Natural killer cell treated with Interleukin-12 subunit alpha and Interleukin-12 subunit beta and Interleukin-15 and Interleukin-18, amount 100 ng/mL, for 72 hours (primary cell): ENCODE measurements around the gene ATP1A3. TPM values are rescaled to one million over a fixed set of nuclear protein-coding genes. Genes with fewer than 3 reads are reported as not detected.
"Not testable (repeated sequence)": the region's sequence is repeated elsewhere in the genome, so short reads cannot be mapped to it uniquely, and the experiment has no call there.

Experiments
- ATAC-seq, 2 donors: fragments of 150-1000 bp; cut with Tn5 transposase in 1 of 2; sonication (Bioruptor Pico), chemical (Tn5 transposase) in 1 of 2; 2 replicates each; pipeline ENCODE4 v1.10.0; 2021
- DNase-seq: peaks from one replicate; pipeline ENCODE4 v3.0.0; 2022; ENCODE audit warnings: low spot score
- H3K27ac Mint-ChIP-seq, 2 donors: 1 replicate in 1 of 2; 2 replicates in 1 of 2; pipeline ENCODE4 v1.8.0; 2022; ENCODE audit warnings: mixed read lengths in 2 of 2, mild to moderate bottlenecking in 1 of 2, moderate library complexity in 1 of 2
- H3K27me3 Mint-ChIP-seq, 2 donors: 1 replicate in 1 of 2; 2 replicates in 1 of 2; pipeline ENCODE4 v1.8.0; 2022; ENCODE audit warnings: mixed read lengths in 2 of 2
- H3K36me3 Mint-ChIP-seq: one replicate; pipeline ENCODE4 v1.8.0; 2022; ENCODE audit warnings: mixed read lengths
- H3K4me1 Mint-ChIP-seq, 2 donors: 1 replicate in 1 of 2; 2 replicates in 1 of 2; pipeline ENCODE4 v1.8.0; 2022; ENCODE audit warnings: low read depth in 2 of 2, mixed read lengths in 2 of 2, mild to moderate bottlenecking in 1 of 2
- H3K4me3 Mint-ChIP-seq: one replicate; pipeline ENCODE4 v1.8.0; 2022; ENCODE audit warnings: mixed read lengths
- H3K9me3 Mint-ChIP-seq: 2 replicates; pipeline ENCODE4 v1.8.0; 2022; ENCODE audit warnings: mixed read lengths
- total RNA-seq, 2 donors: library from RNA; stranded (reverse); gene quantifications; one replicate each; pipeline ENCODE4 v1.2.3, GENCODE V29; 2022

The ATP1A3 gene
- total RNA-seq, 2 donors from 2014 or later = 2.0 to 4.2 TPM

- H3K9me3 Mint-ChIP-seq = peaks cover 4% of the 10 kb centered on the region
- H3K36me3 Mint-ChIP-seq = peaks cover 5% of the 10 kb centered on the region
- H3K4me3 Mint-ChIP-seq = peak overlapping the region; percentile 30
- H3K27ac Mint-ChIP-seq = no peak overlapping the region
- H3K27me3 Mint-ChIP-seq = peaks cover 59 to 77% of the 10 kb centered on the region in 2 donors
- H3K4me1 Mint-ChIP-seq = peaks cover 27 to 29% of the 10 kb centered on the region in 2 donors
- DNase-seq (no peak), ATAC-seq (no peak)
These were observed 5.2 kb upstream of the ATP1A3 start for GRCh38 chr19:41999071-41999877.

- peaks cover 30 to 31% of the 10 kb centered on the region in 2 donors for H3K4me1 Mint-ChIP-seq
- H3K27me3 Mint-ChIP-seq = peaks cover 53 to 70% of the 10 kb centered on the region in 2 donors
- peaks cover 5% of the 10 kb centered on the region for H3K36me3 Mint-ChIP-seq
- H3K27ac Mint-ChIP-seq = no peak overlapping the region
- H3K9me3 Mint-ChIP-seq = peaks cover 4% of the 10 kb centered on the region
- ATAC-seq (no peak), DNase-seq (no peak)
- H3K4me3 Mint-ChIP-seq = no peak overlapping the region
These were observed 4.4 kb upstream of the ATP1A3 start for GRCh38 chr19:41998246-41999020.

- Mint-ChIP-seq H3K4me3 (no peak overlapping the region), H3K4me1 (peaks cover 31 to 34% of the 10 kb centered on the region in 2 donors), H3K27ac (no peak overlapping the region), H3K36me3 (peaks cover 5% of the 10 kb centered on the region), H3K27me3 (peaks cover 51 to 70% of the 10 kb centered on the region in 2 donors), H3K9me3 (peaks cover 4% of the 10 kb centered on the region)
- no peak for ATAC-seq
- no peak for DNase-seq
These were observed 3.8 kb upstream of the ATP1A3 start for GRCh38 chr19:41997851-41998229.

GRCh38 chr19:41997121-41997850 lies 3.3 kb upstream of the ATP1A3 start:
- Mint-ChIP-seq H3K9me3 (peaks cover 4% of the 10 kb centered on the region), H3K4me3 (peak overlapping the region; percentile 28), H3K27ac (no peak overlapping the region), H3K36me3 (peaks cover 5% of the 10 kb centered on the region), H3K4me1 (peaks cover 36 to 39% of the 10 kb centered on the region in 2 donors), H3K27me3 (peaks cover 49 to 68% of the 10 kb centered on the region in 2 donors)
- no peak for ATAC-seq
- DNase-seq = no peak

GRCh38 chr19:41995959-41996797 lies 2.1 kb upstream of the ATP1A3 start:
- H3K27me3 Mint-ChIP-seq = peaks cover 41 to 58% of the 10 kb centered on the region in 2 donors
- H3K4me3 Mint-ChIP-seq = peak overlapping the region; percentile 0
- DNase-seq (no peak), ATAC-seq (no peak)
- peaks cover 36 to 40% of the 10 kb centered on the region in 2 donors for H3K4me1 Mint-ChIP-seq
- H3K27ac Mint-ChIP-seq = no peak overlapping the region
- H3K36me3 Mint-ChIP-seq = peaks cover 5% of the 10 kb centered on the region
- peaks cover 4% of the 10 kb centered on the region for H3K9me3 Mint-ChIP-seq

- Mint-ChIP-seq H3K4me1 (peaks cover 36 to 40% of the 10 kb centered on the region in 2 donors), H3K27ac (peak overlapping the region in 1 of 2 donors; percentile 14), H3K27me3 (peaks cover 36 to 50% of the 10 kb centered on the region in 2 donors), H3K36me3 (peaks cover 5% of the 10 kb centered on the region), H3K9me3 (peaks cover 4% of the 10 kb centered on the region), H3K4me3 (peak overlapping the region; percentile 67)
- ATAC-seq (no peak), DNase-seq (no peak)
These were observed 1.2 kb upstream of the ATP1A3 start for GRCh38 chr19:41994994-41995958.

- peak overlapping the region; percentile 67 for H3K4me3 Mint-ChIP-seq
- H3K27ac Mint-ChIP-seq = no peak overlapping the region
- peaks cover 4% of the 10 kb centered on the region for H3K9me3 Mint-ChIP-seq
- H3K27me3 Mint-ChIP-seq = peaks cover 29 to 42% of the 10 kb centered on the region in 2 donors
- peaks cover 35 to 39% of the 10 kb centered on the region in 2 donors for H3K4me1 Mint-ChIP-seq
- peaks cover 5% of the 10 kb centered on the region for H3K36me3 Mint-ChIP-seq
- DNase-seq (no peak), ATAC-seq (no peak)
These were observed 516 bp upstream of the ATP1A3 start for GRCh38 chr19:41994521-41994971.

GRCh38 chr19:41991925-41992569 lies 2.0 kb downstream of the ATP1A3 start:
- peak overlapping the region; percentile 52 for H3K4me3 Mint-ChIP-seq
- DNase-seq, H3K9me3 Mint-ChIP-seq, ATAC-seq, H3K27ac Mint-ChIP-seq, H3K36me3 Mint-ChIP-seq: not testable (repeated sequence)
- H3K4me1 Mint-ChIP-seq = peaks cover 28 to 30% of the 10 kb centered on the region in 2 donors
- peaks cover 18 to 24% of the 10 kb centered on the region in 2 donors for H3K27me3 Mint-ChIP-seq

- DNase-seq = no peak
- Mint-ChIP-seq H3K27me3 (peaks cover 10 to 15% of the 10 kb centered on the region in 2 donors), H3K9me3 (no peaks in the 10 kb centered on the region), H3K4me3 (no peak overlapping the region), H3K36me3 (peaks cover 5% of the 10 kb centered on the region), H3K27ac (no peak overlapping the region), H3K4me1 (peaks cover 21 to 22% of the 10 kb centered on the region in 2 donors)
- no peak for ATAC-seq
These were observed 3.0 kb downstream of the ATP1A3 start for GRCh38 chr19:41991025-41991424.

GRCh38 chr19:41990615-41991014 lies 3.4 kb downstream of the ATP1A3 start:
- Mint-ChIP-seq H3K4me1 (peaks cover 20 to 22% of the 10 kb centered on the region in 2 donors), H3K9me3 (no peaks in the 10 kb centered on the region)

GRCh38 chr19:41990028-41990427 lies 4.0 kb downstream of the ATP1A3 start:
- H3K27ac Mint-ChIP-seq = no peak overlapping the region
- H3K36me3 Mint-ChIP-seq = peaks cover under 1% of the 10 kb centered on the region
- no peak for DNase-seq
- no peak overlapping the region for H3K4me3 Mint-ChIP-seq
- H3K4me1 Mint-ChIP-seq = peaks cover 14 to 16% of the 10 kb centered on the region in 2 donors
- H3K27me3 Mint-ChIP-seq = peaks cover 3 to 5% of the 10 kb centered on the region in 2 donors
- H3K9me3 Mint-ChIP-seq = no peaks in the 10 kb centered on the region
- no peak for ATAC-seq

More at GRCh38 chr19:41990615-41991014, 3.4 kb downstream of the ATP1A3 start:
- Mint-ChIP-seq H3K4me3 (no peak overlapping the region), H3K27me3 (peaks cover 9 to 11% of the 10 kb centered on the region in 2 donors), H3K36me3 (peaks cover 5% of the 10 kb centered on the region), H3K27ac (no peak overlapping the region)
- ATAC-seq = no peak
- no peak for DNase-seq
